Endothelial cell of umbilical vein (primary cell): ENCODE results near the gene SHROOM2. TPM values are rescaled to one million over a fixed set of nuclear protein-coding genes. Genes with fewer than 3 reads are reported as not detected.

ENCODE experiments used
- BruUV-seq: library from RNA; stranded (reverse); fragments of 400-500 nt; replicated peaks from 2 replicates; lab custom pipeline; 2021; lab: Mats Ljungman, UMichigan
- CTCF ChIA-PET: fragments of 300-600, 350-600 bp; sonication (Branson Sonifier 250); formaldehyde crosslinking; loops from one replicate; lab custom pipeline; 2021; ENCODE audit warnings: antibody characterized with exemption, inconsistent platforms; lab: Charles Lee
- POLR2A ChIA-PET: fragments of 300-600, 350-600 bp; sonication (Branson Sonifier 250); formaldehyde crosslinking; loops from one replicate; lab custom pipeline; 2021; ENCODE audit warnings: antibody characterized with exemption, inconsistent platforms; lab: Charles Lee
- DNase-seq: peaks from one replicate; pipeline ENCODE4 v3.0.0-alpha.2; 2011; ENCODE audit warnings: low read depth, low spot score
- FAIRE-seq: peaks from 2 replicates; lab custom pipeline; 2011; peaks lifted over from hg19 to GRCh38; lab: Jason Lieb, UNC
- H2AFZ ChIP-seq: 2 replicates; pipeline ENCODE4 v1.6.0; 2012; ENCODE audit warnings: low read depth, low read length, control low read depth, inconsistent platforms
- H3K27ac ChIP-seq: 2 replicates; pipeline ENCODE4 v1.5.1; 2011; ENCODE audit warnings: low read depth, mild to moderate bottlenecking, control low read depth, low read length, moderate library complexity; ENCODE audit not compliant: insufficient read depth
- H3K27me3 ChIP-seq, 2 experiments: 2 replicates each; pipeline versions ENCODE4 v1.6.0 to v1.6.1; 2011; ENCODE audit warnings: low read length in 2 of 2, mixed read lengths in 1 of 2; ENCODE audit not compliant: control insufficient read depth in 2 of 2, insufficient read depth in 2 of 2
- H3K36me3 ChIP-seq, 2 experiments: 2 replicates in 1 of 2; 3 replicates in 1 of 2; pipeline ENCODE4 v1.5.1; 2011; ENCODE audit warnings: low read length in 2 of 2, mild to moderate bottlenecking in 1 of 2, moderate library complexity in 1 of 2; ENCODE audit not compliant: control insufficient read depth in 2 of 2, insufficient read depth in 2 of 2; ENCODE audit errors: extremely low read depth in 1 of 2
- H3K4me1 ChIP-seq: 3 replicates; pipeline ENCODE4 v1.5.1; 2011; ENCODE audit warnings: mild to moderate bottlenecking, low read length; ENCODE audit not compliant: control insufficient read depth, insufficient read depth; ENCODE audit errors: extremely low read depth
- H3K4me2 ChIP-seq: 2 replicates; pipeline ENCODE4 v1.6.1; 2011; ENCODE audit warnings: low read length, control low read depth, mixed read lengths; ENCODE audit not compliant: insufficient read depth
- H3K4me3 ChIP-seq, 3 experiments: fragments of 200-600 bp in 1 of 3; sonication (generic), shearing (Covaris generic) in 1 of 3; replicated peaks in 1 of 3; 2 replicates each; pipeline ENCODE4 v1.5.1; 2011 to 2016; ENCODE audit warnings: control low read depth in 3 of 3, low read length in 3 of 3, mild to moderate bottlenecking in 2 of 3, inconsistent platforms in 1 of 3, low read depth in 1 of 3, moderate library complexity in 1 of 3; ENCODE audit not compliant: insufficient read depth in 1 of 3
- H3K79me2 ChIP-seq: 2 replicates; pipeline ENCODE4 v1.6.0; 2012; ENCODE audit warnings: low read length, inconsistent platforms; ENCODE audit not compliant: control insufficient read depth, insufficient read depth
- H3K9ac ChIP-seq: replicated peaks from 2 replicates; pipeline ENCODE3; 2011; ENCODE audit warnings: low read length, control low read depth; ENCODE audit not compliant: insufficient read depth; ENCODE audit errors: extremely low read depth
- H3K9me1 ChIP-seq: replicated peaks from 3 replicates; pipeline ENCODE4 v1.6.0; 2011; ENCODE audit warnings: mild to moderate bottlenecking, low read length; ENCODE audit not compliant: control insufficient read depth, insufficient read depth; ENCODE audit errors: extremely low read depth
- H3K9me3 ChIP-seq: replicated peaks from 2 replicates; pipeline ENCODE4 v1.5.1; 2012; ENCODE audit warnings: low read length, inconsistent platforms; ENCODE audit not compliant: control insufficient read depth, insufficient read depth
- H4K20me1 ChIP-seq: replicated peaks from 2 replicates; pipeline ENCODE3; 2011; ENCODE audit warnings: mild to moderate bottlenecking, low read length; ENCODE audit not compliant: control insufficient read depth, insufficient read depth; ENCODE audit errors: extremely low read depth
- EZH2 ChIP-seq: IDR thresholded peaks from 2 replicates; pipeline ENCODE4 v1.6.1; 2012; ENCODE audit warnings: borderline replicate concordance, low read depth, mild to moderate bottlenecking, moderate library complexity, low read length, inconsistent platforms; ENCODE audit not compliant: severe bottlenecking
- FOS ChIP-seq: IDR thresholded peaks from 2 replicates; pipeline ENCODE4 v1.6.1; 2011; ENCODE audit warnings: mild to moderate bottlenecking, low read length, moderate library complexity, borderline replicate concordance; ENCODE audit not compliant: insufficient read depth
- GATA2 ChIP-seq: IDR thresholded peaks from 2 replicates; pipeline ENCODE4 v1.7.0; 2011; ENCODE audit warnings: low read depth, mild to moderate bottlenecking, moderate library complexity, mixed read lengths, low read length; ENCODE audit not compliant: insufficient read length, insufficient read depth
- JUN ChIP-seq: IDR thresholded peaks from 2 replicates; pipeline ENCODE4 v1.6.1; 2011; ENCODE audit warnings: borderline replicate concordance, low read depth; ENCODE audit not compliant: insufficient read length, insufficient read depth
- MYC ChIP-seq: IDR thresholded peaks from one replicate; pipeline ENCODE4 v1.6.1; 2011; ENCODE audit warnings: mild to moderate bottlenecking, low read depth, low read length
- POLR2A ChIP-seq: IDR thresholded peaks from 2 replicates; pipeline ENCODE4 v1.6.1; 2012; ENCODE audit warnings: low read depth, mild to moderate bottlenecking, control low read depth, low read length
- POLR2AphosphoS5 ChIP-seq: IDR thresholded peaks from 2 replicates; pipeline ENCODE4 v1.6.1; 2012; ENCODE audit warnings: low read depth, mild to moderate bottlenecking, control low read depth, low read length, moderate library complexity; ENCODE audit not compliant: insufficient read depth
- dilution Hi-C: fragments of 300-500 bp; cut with MboI; formaldehyde crosslinking; loops from one replicate; pipeline ENCODE4 v1.15.0; 2019; ENCODE audit warnings: low sequenced_read_pairs; ENCODE audit not compliant: extremely low pct_ligation_motif_present
- intact Hi-C: fragments of 100-400 bp; cut with micrococcal nuclease; formaldehyde crosslinking; loops from one replicate; pipeline ENCODE4 v1.10.0; 2022
- polyA plus RNA-seq, 4 experiments: library from polyadenylated mRNA; depleted of rRNA in 3 of 4; stranded (reverse) in 3 of 4; unstranded in 1 of 4; fragments of >200 nt; gene quantifications; 2 replicates each; pipeline versions ENCODE4 v1.2.1 to v1.2.3, GENCODE V29; 2011 to 2012; ENCODE audit warnings: missing spikeins in 1 of 4
- total RNA-seq: library from RNA; stranded (reverse); gene quantifications from 2 replicates; pipeline ENCODE4 v1.2.3, GENCODE V29; 2021
- TF ChIP-seq, protein P1 (sequence below): IDR thresholded peaks from 2 replicates; pipeline ENCODE4 v1.6.1; 2011; ENCODE audit not compliant: insufficient read depth, insufficient read length
- TF ChIP-seq, protein P2 (sequence below), 2 donors: IDR thresholded peaks; 1 replicate in 1 of 2; 2 replicates in 1 of 2; pipeline ENCODE4 v1.5.1; 2011; ENCODE audit warnings: low read length in 2 of 2, mild to moderate bottlenecking in 2 of 2, moderate library complexity in 2 of 2, control low read depth in 1 of 2, inconsistent platforms in 1 of 2, low read depth in 1 of 2; ENCODE audit not compliant: insufficient read depth in 1 of 2; ENCODE audit errors: extremely low read depth in 1 of 2

The SHROOM2 gene
- total and polyA plus RNA-seq, 2 donors (not counting 3 experiments of a cell fraction or from before 2014, with no cell fraction given): 3.7 to 11.8 TPM

DNA sequence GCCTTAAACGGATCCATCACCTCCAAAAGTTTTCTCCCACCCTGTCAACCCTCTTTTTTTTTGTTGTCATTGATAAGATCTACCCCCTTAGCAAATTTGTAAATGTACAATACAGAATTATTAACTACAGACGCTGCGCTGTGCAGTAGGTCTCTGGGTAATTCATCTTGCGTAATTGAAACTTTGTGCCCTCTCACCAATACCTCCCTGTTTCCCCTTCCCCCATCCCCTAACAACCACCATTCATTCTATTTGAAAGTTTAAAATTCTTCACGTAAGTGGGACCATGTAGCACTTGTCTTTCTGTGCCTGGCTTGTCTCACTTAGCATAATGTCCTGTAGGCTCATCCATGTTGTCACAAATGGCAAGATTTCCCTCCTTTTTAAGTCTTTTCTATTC, 135.2 kb downstream of the SHROOM2 start:
- no peak overlapping the region for H3K4me2 ChIP-seq
- no TSS peak for BruUV-seq
- H2AFZ ChIP-seq: no peak overlapping the region
- FAIRE-seq (no peak), DNase-seq (no peak)
- no peaks in the 10 kb centered on the region for H3K27me3 ChIP-seq
- peaks cover 17% of the 10 kb centered on the region for H3K4me1 ChIP-seq
- no peak for TF ChIP-seq POLR2A
- TF ChIP-seq EZH2: no peak
- H3K27ac ChIP-seq: no peak overlapping the region
- no peaks in the 10 kb centered on the region for H3K9me1 ChIP-seq
- intact Hi-C loops: no loop called here
- dilution Hi-C loops: no loop called here
- no peak overlapping the region for H3K4me3 ChIP-seq
- no peaks in the 10 kb centered on the region for H3K36me3 ChIP-seq
- H3K9ac ChIP-seq: no peak overlapping the region
- ChIA-PET CTCF (no interaction called here), POLR2A (no interaction called here)
- no peaks in the 10 kb centered on the region for H4K20me1 ChIP-seq
- no peaks in the 10 kb centered on the region for H3K79me2 ChIP-seq
- H3K9me3 ChIP-seq: no peaks in the 10 kb centered on the region

DNA sequence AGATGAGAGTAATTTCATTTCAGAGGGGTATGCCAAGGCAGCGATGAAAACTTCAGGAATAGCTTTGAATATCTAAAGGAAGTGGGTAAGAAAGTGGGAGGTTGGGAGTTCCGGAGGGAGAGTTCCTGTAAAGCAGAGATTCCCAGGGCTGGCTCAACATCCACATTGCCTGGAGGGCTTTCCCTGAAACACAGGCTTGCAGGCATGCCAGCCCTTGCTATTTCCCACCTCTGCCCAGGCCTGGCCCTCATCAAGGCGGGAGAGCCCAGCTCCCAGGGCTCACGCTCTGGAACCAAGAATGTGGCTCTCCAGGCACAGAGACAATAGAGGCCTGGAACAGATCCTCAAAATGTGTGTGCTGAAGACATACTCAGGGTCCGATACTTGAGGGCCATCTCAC, 137.1 kb downstream of the SHROOM2 start:
- Histone ChIP-seq H4K20me1 (no peaks in the 10 kb centered on the region), H3K4me2 (no peak overlapping the region), H3K9me3 (no peaks in the 10 kb centered on the region), H3K9ac (no peak overlapping the region), H3K4me1 (peaks cover 17% of the 10 kb centered on the region), H3K9me1 (no peaks in the 10 kb centered on the region), H2AFZ (no peak overlapping the region), H3K79me2 (no peaks in the 10 kb centered on the region), H3K4me3 (no peak overlapping the region), H3K36me3 (no peaks in the 10 kb centered on the region), H3K27ac (no peak overlapping the region), H3K27me3 (no peaks in the 10 kb centered on the region)
- CTCF ChIA-PET: interaction anchor here (0.8 kb wide), 1 partner anchor 11 kb away, joined by 3 read pairs; no protein-coding TSS in a partner anchor
- POLR2A ChIA-PET: no interaction called here
- dilution Hi-C loops (no loop called here), intact Hi-C loops (no loop called here)
- BruUV-seq: no TSS peak
- FAIRE-seq: peak; percentile 82
- peak; percentile 42 for DNase-seq
- TF ChIP-seq FOS (no peak), MYC (no peak), POLR2AphosphoS5 (no peak), JUN (no peak), POLR2A (no peak), EZH2 (no peak), GATA2 (no peak)
- TF ChIP-seq, protein P1, sequence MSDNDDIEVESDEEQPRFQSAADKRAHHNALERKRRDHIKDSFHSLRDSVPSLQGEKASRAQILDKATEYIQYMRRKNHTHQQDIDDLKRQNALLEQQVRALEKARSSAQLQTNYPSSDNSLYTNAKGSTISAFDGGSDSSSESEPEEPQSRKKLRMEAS: no peak
- TF ChIP-seq, protein P2, sequence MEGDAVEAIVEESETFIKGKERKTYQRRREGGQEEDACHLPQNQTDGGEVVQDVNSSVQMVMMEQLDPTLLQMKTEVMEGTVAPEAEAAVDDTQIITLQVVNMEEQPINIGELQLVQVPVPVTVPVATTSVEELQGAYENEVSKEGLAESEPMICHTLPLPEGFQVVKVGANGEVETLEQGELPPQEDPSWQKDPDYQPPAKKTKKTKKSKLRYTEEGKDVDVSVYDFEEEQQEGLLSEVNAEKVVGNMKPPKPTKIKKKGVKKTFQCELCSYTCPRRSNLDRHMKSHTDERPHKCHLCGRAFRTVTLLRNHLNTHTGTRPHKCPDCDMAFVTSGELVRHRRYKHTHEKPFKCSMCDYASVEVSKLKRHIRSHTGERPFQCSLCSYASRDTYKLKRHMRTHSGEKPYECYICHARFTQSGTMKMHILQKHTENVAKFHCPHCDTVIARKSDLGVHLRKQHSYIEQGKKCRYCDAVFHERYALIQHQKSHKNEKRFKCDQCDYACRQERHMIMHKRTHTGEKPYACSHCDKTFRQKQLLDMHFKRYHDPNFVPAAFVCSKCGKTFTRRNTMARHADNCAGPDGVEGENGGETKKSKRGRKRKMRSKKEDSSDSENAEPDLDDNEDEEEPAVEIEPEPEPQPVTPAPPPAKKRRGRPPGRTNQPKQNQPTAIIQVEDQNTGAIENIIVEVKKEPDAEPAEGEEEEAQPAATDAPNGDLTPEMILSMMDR (IDR thresholded peaks at IDR 0.05; ENCODE audit: extremely low read depth in 1 of 2, insufficient read depth in 1 of 2, low read depth in 1 of 2, low read length in 2 of 2): no peak
